DMS114 treated with DMSO at 0.1 percent for 48 hours (cell line): ENCODE data around the gene DCK.
"Not testable (repeated sequence)": the region's sequence is repeated elsewhere in the genome, so short reads cannot be mapped to it uniquely, and the experiment has no call there.

Source experiments
- DNase-seq: peaks from one replicate; lab custom pipeline; 2025; ENCODE audit not compliant: unreplicated experiment; lab: John Stamatoyannopoulos, UW

DCK gene

GRCh38 chr4:71059573-71059972 is 66.1 kb downstream of the DCK start:
- DNase-seq = not testable (repeated sequence)

- DNase-seq = no peak
Observed at GRCh38 chr4:71062436-71062835, 69.0 kb downstream of the DCK start.

- no peak for DNase-seq
Observed at GRCh38 chr4:71063711-71064110, 70.3 kb downstream of the DCK start.

GRCh38 chr4:71064521-71064920 is 71.1 kb downstream of the DCK start:
- DNase-seq = no peak

GRCh38 chr4:71065991-71066510 is 72.6 kb downstream of the DCK start:
- no peak for DNase-seq

GRCh38 chr4:71066737-71067716 is 73.6 kb downstream of the DCK start:
- DNase-seq = no peak

- DNase-seq = no peak
Observed at GRCh38 chr4:71069063-71069462, 75.6 kb downstream of the DCK start.

- no peak for DNase-seq
Observed at GRCh38 chr4:71070015-71070414, 76.6 kb downstream of the DCK start.

- no peak for DNase-seq
Observed at GRCh38 chr4:71074452-71075299, 81.2 kb downstream of the DCK start.
